Prostate gland (tissue), 2 donors: ENCODE results near the gene SSU72.

Experiments
- POLR2AphosphoS5 ChIP-seq: sonication (generic); formaldehyde crosslinking; IDR thresholded peaks from one replicate; pipeline ENCODE4 v1.6.1; 2017; ENCODE audit warnings: antibody characterized with exemption
- TF ChIP-seq, protein P1 (sequence below), 4 experiments: fragments of 200-600 bp in 2 of 4; fragments of 450-650 bp in 2 of 4; sonication (generic) in 2 of 4; IDR thresholded peaks; 1 replicate in 3 of 4; 2 replicates in 1 of 4; pipeline ENCODE4 v1.5.1; 2016 to 2019; ENCODE audit warnings: antibody characterized with exemption in 4 of 4, mild to moderate bottlenecking in 2 of 4, moderate library complexity in 2 of 4

- TF ChIP-seq, protein P1, sequence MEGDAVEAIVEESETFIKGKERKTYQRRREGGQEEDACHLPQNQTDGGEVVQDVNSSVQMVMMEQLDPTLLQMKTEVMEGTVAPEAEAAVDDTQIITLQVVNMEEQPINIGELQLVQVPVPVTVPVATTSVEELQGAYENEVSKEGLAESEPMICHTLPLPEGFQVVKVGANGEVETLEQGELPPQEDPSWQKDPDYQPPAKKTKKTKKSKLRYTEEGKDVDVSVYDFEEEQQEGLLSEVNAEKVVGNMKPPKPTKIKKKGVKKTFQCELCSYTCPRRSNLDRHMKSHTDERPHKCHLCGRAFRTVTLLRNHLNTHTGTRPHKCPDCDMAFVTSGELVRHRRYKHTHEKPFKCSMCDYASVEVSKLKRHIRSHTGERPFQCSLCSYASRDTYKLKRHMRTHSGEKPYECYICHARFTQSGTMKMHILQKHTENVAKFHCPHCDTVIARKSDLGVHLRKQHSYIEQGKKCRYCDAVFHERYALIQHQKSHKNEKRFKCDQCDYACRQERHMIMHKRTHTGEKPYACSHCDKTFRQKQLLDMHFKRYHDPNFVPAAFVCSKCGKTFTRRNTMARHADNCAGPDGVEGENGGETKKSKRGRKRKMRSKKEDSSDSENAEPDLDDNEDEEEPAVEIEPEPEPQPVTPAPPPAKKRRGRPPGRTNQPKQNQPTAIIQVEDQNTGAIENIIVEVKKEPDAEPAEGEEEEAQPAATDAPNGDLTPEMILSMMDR (IDR thresholded peaks at IDR 0.05): no peak
- TF ChIP-seq POLR2AphosphoS5: no peak
Measured at GRCh38 chr1:1623631-1624442, 49.2 kb upstream of the SSU72 start.
